Adipose tissue (tissue), 3 donors: Measurements from ENCODE around the gene NFIX. TPM values are rescaled to one million over a fixed set of nuclear protein-coding genes. Genes with fewer than 3 reads are reported as not detected.
A peak's percentile ranks its signal among the peaks of the same experiment; 100 is the strongest.

Experiments used
- H3K27ac ChIP-seq: one replicate; pipeline ENCODE4 v1.5.1; 2013; ENCODE audit warnings: low read depth, low read length
- WGBS, 3 donors: extraction: QIAGEN DNeasy Blood & Tissue Kit; methylation state at CpG; one replicate each; pipeline ENCODE4 v1.1.7; 2013; 5-methylcytosine and 5-hydroxymethylcytosine counted together
- polyA plus RNA-seq, 3 donors: library from polyadenylated mRNA; stranded (reverse); fragments of 200-250 nt; gene quantifications; one replicate each; pipeline ENCODE4 v1.2.3, GENCODE V29; 2013
- donor health status: healthy with polysubstance abuse.
- donor health status: Bipolar disorder and iron deficiency.
- donor health status: healthy.

NFIX gene
- polyA plus RNA-seq, 3 donors, result 12.3 to 88.6 (median 77.6) TPM

GRCh38 chr19:13039211-13039789 lies 44.0 kb downstream of the NFIX start:
- 70 to 77% (median 77%) methylated on average over 8 of the region's 8 CpGs for WGBS, 3 donors
- no peak overlapping the region for H3K27ac ChIP-seq

- H3K27ac ChIP-seq, result no peak overlapping the region
- WGBS, 3 donors, result 68 to 74% (median 69%) methylated on average over 15 of the region's 15 CpGs
These were observed 45.1 kb downstream of the NFIX start for GRCh38 chr19:13040232-13040947.

- 63 to 71% (median 65%) methylated on average over 4 of the region's 4 CpGs for WGBS, 3 donors
- no peak overlapping the region for H3K27ac ChIP-seq
These were observed 45.6 kb downstream of the NFIX start for GRCh38 chr19:13040948-13041292.

- no peak overlapping the region for H3K27ac ChIP-seq
- WGBS, 3 donors, result 85 to 93% (median 85%) methylated on average over 9 of the region's 9 CpGs
These were observed 47.3 kb downstream of the NFIX start for GRCh38 chr19:13042443-13043130.

- no peak overlapping the region for H3K27ac ChIP-seq
- WGBS, 3 donors, result 25 to 71% (median 61%) methylated on average over 5 of the region's 5 CpGs
These were observed 48.0 kb downstream of the NFIX start for GRCh38 chr19:13043285-13043684.

GRCh38 chr19:13044231-13044836 lies 49.1 kb downstream of the NFIX start:
- H3K27ac ChIP-seq, result no peak overlapping the region
- 61 to 69% (median 64%) methylated on average over 13 of the region's 13 CpGs for WGBS, 3 donors

GRCh38 chr19:13045812-13046211 lies 50.5 kb downstream of the NFIX start:
- H3K27ac ChIP-seq, result no peak overlapping the region
- WGBS, 3 donors, result 80 to 88% (median 81%) methylated on average over 4 of the region's 4 CpGs

GRCh38 chr19:13047374-13047773 lies 52.1 kb downstream of the NFIX start:
- 83 to 90% (median 89%) methylated on average over 7 of the region's 7 CpGs for WGBS, 3 donors
- no peak overlapping the region for H3K27ac ChIP-seq

GRCh38 chr19:13050274-13050673 lies 55.0 kb downstream of the NFIX start:
- 61 to 70% (median 64%) methylated on average over 4 of the region's 4 CpGs for whole genome bisulfite sequencing, 3 donors
- H3K27ac ChIP-seq, result no peak overlapping the region

GRCh38 chr19:13051557-13052165 lies 56.4 kb downstream of the NFIX start:
- WGBS, 3 donors, result 1 to 2% (median 2%) methylated on average over 23 of the region's 23 CpGs

GRCh38 chr19:13052447-13053175 lies 57.3 kb downstream of the NFIX start:
- 66 to 69% (median 67%) methylated on average over 12 of the region's 12 CpGs for WGBS, 3 donors
- no peak overlapping the region for H3K27ac ChIP-seq

More at GRCh38 chr19:13051557-13052165, 56.4 kb downstream of the NFIX start:
- H3K27ac ChIP-seq, result no peak overlapping the region

GRCh38 chr19:13053238-13053637 lies 58.0 kb downstream of the NFIX start:
- WGBS, 3 donors, result 41 to 56% (median 46%) methylated on average over 3 of the region's 3 CpGs
- peak overlapping the region; percentile 15 for H3K27ac ChIP-seq

GRCh38 chr19:13053761-13054625 lies 58.7 kb downstream of the NFIX start:
- 38 to 52% (median 40%) methylated on average over 17 of the region's 17 CpGs for WGBS, 3 donors
- peak overlapping the region; percentile 73 for H3K27ac ChIP-seq

GRCh38 chr19:13054626-13055212 lies 59.4 kb downstream of the NFIX start:
- peak overlapping the region; percentile 73 for H3K27ac ChIP-seq
- 39 to 56% (median 40%) methylated on average over 11 of the region's 11 CpGs for WGBS, 3 donors

- 23 to 62% (median 36%) methylated on average over 24 to 29 of the region's 29 CpGs for WGBS, 3 donors
- H3K27ac ChIP-seq, result peak overlapping the region; percentile 73
These were observed 60.2 kb downstream of the NFIX start for GRCh38 chr19:13055213-13056051.

- 36 to 63% (median 43%) methylated on average over 17 of the region's 17 CpGs for WGBS, 3 donors
- peak overlapping the region; percentile 55 for H3K27ac ChIP-seq
These were observed 60.9 kb downstream of the NFIX start for GRCh38 chr19:13056052-13056660.
